Measurements from ENCODE around the gene SGCA. TPM values are rescaled to one million over a fixed set of nuclear protein-coding genes. Genes with fewer than 3 reads are reported as not detected.

The SGCA gene
- total RNA-seq, 4 donors from 2014 or later: 1.9 to 15.1 (median 6.9) TPM

- 75% methylated on average over 2 of the region's 11 CpGs for WGBS, 2 donors
- TF ChIP-seq POLR2A (IDR thresholded peaks at IDR 0.05): no peak
- no peak for TF ChIP-seq CTCF (IDR thresholded peaks at IDR 0.05)
- peaks cover 9 to 33% (median 9%) of the 10 kb centered on the region in 3 donors for H3K4me1 ChIP-seq
- peak overlapping the region in 3 of 4 donors; percentile 6 to 51 (median 46) for H3K27ac ChIP-seq
- H3K27me3 ChIP-seq: no peaks in the 10 kb centered on the region
- intact Hi-C loops (cut with DNase I): no loop called here
- no peak for DNase-seq
- H3K36me3 ChIP-seq: peaks cover 4 to 87% (median 7%) of the 10 kb centered on the region in 3 donors
- H3K4me3 ChIP-seq: no peak overlapping the region
- no peaks in the 10 kb centered on the region for H3K9me3 ChIP-seq
These were observed 23.2 kb downstream of the SGCA start for GRCh38 chr17:50188921-50189549.

GRCh38 chr17:50189550-50190292 is 23.9 kb downstream of the SGCA start:
- peaks cover 2 to 26% (median 4%) of the 10 kb centered on the region in 3 donors for H3K4me1 ChIP-seq
- TF ChIP-seq CTCF (IDR thresholded peaks at IDR 0.05) (no peak), POLR2A (IDR thresholded peaks at IDR 0.05) (no peak)
- 82 to 86% methylated on average over 9 of the region's 20 CpGs for WGBS, 2 donors
- H3K4me3 ChIP-seq: no peak overlapping the region
- H3K36me3 ChIP-seq: peaks cover 4 to 94% (median 7%) of the 10 kb centered on the region in 3 donors
- H3K27ac ChIP-seq: peak overlapping the region in 3 of 4 donors; percentile 6 to 46 (median 36)
- intact Hi-C loops (cut with DNase I): no loop called here
- H3K9me3 ChIP-seq: no peaks in the 10 kb centered on the region
- H3K27me3 ChIP-seq: no peaks in the 10 kb centered on the region
- no peak for DNase-seq

- TF ChIP-seq CTCF (IDR thresholded peaks at IDR 0.05) (no peak), POLR2A (IDR thresholded peaks at IDR 0.05) (no peak)
- Histone ChIP-seq H3K9me3 (no peaks in the 10 kb centered on the region), H3K27ac (peak overlapping the region in 3 of 4 donors; percentile 30 to 46 (median 36)), H3K36me3 (peaks cover 4 to 99% (median 7%) of the 10 kb centered on the region in 3 donors), H3K4me3 (no peak overlapping the region), H3K4me1 (peaks cover 0 to 25% (median 0%) of the 10 kb centered on the region in 3 donors), H3K27me3 (no peaks in the 10 kb centered on the region)
- no peak for DNase-seq
- intact Hi-C loops (cut with DNase I): no loop called here
- 76 to 83% methylated on average over 8 of the region's 8 CpGs for WGBS, 2 donors
These were observed 24.4 kb downstream of the SGCA start for GRCh38 chr17:50190293-50190602.

GRCh38 chr17:50190603-50191358 is 25.0 kb downstream of the SGCA start:
- H3K27ac ChIP-seq: peak overlapping the region in 3 of 4 donors; percentile 30 to 46 (median 36)
- WGBS, 2 donors: 79 to 89% methylated on average over 1 to 2 of the region's 8 CpGs

More at GRCh38 chr17:50190603-50191358, 25.0 kb downstream of the SGCA start:
- Histone ChIP-seq H3K36me3 (peaks cover 4 to 100% (median 7%) of the 10 kb centered on the region in 3 donors), H3K4me3 (no peak overlapping the region), H3K27me3 (no peaks in the 10 kb centered on the region), H3K4me1 (peaks cover 0 to 25% (median 0%) of the 10 kb centered on the region in 3 donors), H3K9me3 (no peaks in the 10 kb centered on the region)
- intact Hi-C loops (cut with DNase I): no loop called here
- DNase-seq: no peak
- TF ChIP-seq POLR2A (IDR thresholded peaks at IDR 0.05) (no peak), CTCF (IDR thresholded peaks at IDR 0.05) (no peak)

Data from esophagus squamous epithelium (tissue), 5 donors.